ENCODE results near the gene WNT9A. TPM values are rescaled to one million over a fixed set of nuclear protein-coding genes. Genes with fewer than 3 reads are reported as not detected.

Gene WNT9A
- total RNA-seq, 1 experiment from 2014 or later: 22.2 TPM

- no peak overlapping the region for H2AFZ ChIP-seq (ENCODE audit: low read length)
- POLR2A ChIA-PET (ENCODE audit: unreplicated experiment): no interaction called here
- no peak overlapping the region for H3K27ac ChIP-seq (ENCODE audit: low read length)
- CTCF ChIA-PET: interaction anchor here (0.8 kb wide), 1 partner anchor 144 kb away, joined by 4 read pairs; no protein-coding TSS in a partner anchor
- ATAC-seq (no peak), DNase-seq (no peak)
- no peaks in the 10 kb centered on the region for H3K9me2 ChIP-seq (replicated peaks; ENCODE audit: low read length)
- H3K9me3 ChIP-seq (ENCODE audit: low read length): 0 out of 2 replicates have a peak, but pooled peaks cover under 1% of the 10 kb centered on the region
- no peaks in the 10 kb centered on the region for H4K20me1 ChIP-seq (ENCODE audit: low read length)
- H3K79me2 ChIP-seq (ENCODE audit: low read length): peaks cover 29% of the 10 kb centered on the region
- BruUV-seq (replicated peaks): no TSS peak
- H3F3A ChIP-seq (ENCODE audit: low read length, unreplicated experiment): no peaks in the 10 kb centered on the region
- no peaks in the 10 kb centered on the region for H3K27me3 ChIP-seq (ENCODE audit: low read length)
- H3K36me3 ChIP-seq (ENCODE audit: low read depth, low read length): no peaks in the 10 kb centered on the region
- no peak overlapping the region for H3K4me3 ChIP-seq (ENCODE audit: low read length)
- H3K4me2 ChIP-seq (ENCODE audit: low read length): no peak overlapping the region
- TF ChIP-seq CTCF (conservative IDR thresholded peaks at IDR 0.05; ENCODE audit: low read depth, low read length): no peak
- no peak for TF ChIP-seq EZH2phosphoT487 (IDR thresholded peaks at IDR 0.05; ENCODE audit: borderline replicate concordance, low read length)
- TF ChIP-seq EZH2 (IDR thresholded peaks at IDR 0.05; ENCODE audit: low read length, unreplicated experiment): no peak
- no peak overlapping the region for H3K9ac ChIP-seq (ENCODE audit: low read length)
- peaks cover 29% of the 10 kb centered on the region for H3K4me1 ChIP-seq (ENCODE audit: insufficient read depth, low read length)
- intact Hi-C loops (cut with micrococcal nuclease): loop anchor here (10.0 kb wide), 1 partner anchor 405 kb away; no protein-coding TSS in a partner anchor
Measured at GRCh38 chr1:227949954-227950734, 2.4 kb upstream of the WNT9A start.

GRCh38 chr1:227949341-227949921 lies 1.7 kb upstream of the WNT9A start:
- no peaks in the 10 kb centered on the region for H3K36me3 ChIP-seq (ENCODE audit: low read depth, low read length)
- H3F3A ChIP-seq (ENCODE audit: low read length, unreplicated experiment): no peaks in the 10 kb centered on the region
- BruUV-seq (replicated peaks): no TSS peak
- H3K4me3 ChIP-seq (ENCODE audit: low read length): peak overlapping the region; percentile 67
- H3K9me2 ChIP-seq (replicated peaks; ENCODE audit: low read length): no peaks in the 10 kb centered on the region
- ChIA-PET POLR2A (ENCODE audit: unreplicated experiment) (no interaction called here), CTCF (interaction anchor here (0.8 kb wide), 1 partner anchor 144 kb away, joined by 4 read pairs; no protein-coding TSS in a partner anchor)
- no peaks in the 10 kb centered on the region for H3K9me3 ChIP-seq (ENCODE audit: low read length)
- no peak overlapping the region for H2AFZ ChIP-seq (ENCODE audit: low read length)
- no peak for TF ChIP-seq EZH2phosphoT487 (IDR thresholded peaks at IDR 0.05; ENCODE audit: borderline replicate concordance, low read length)
- no peak for TF ChIP-seq EZH2 (IDR thresholded peaks at IDR 0.05; ENCODE audit: low read length, unreplicated experiment)
- no peak for TF ChIP-seq CTCF (conservative IDR thresholded peaks at IDR 0.05; ENCODE audit: low read depth, low read length)
- no peak overlapping the region for H3K27ac ChIP-seq (ENCODE audit: low read length)
- DNase-seq (no peak), ATAC-seq (no peak)
- no peak overlapping the region for H3K9ac ChIP-seq (ENCODE audit: low read length)
- H4K20me1 ChIP-seq (ENCODE audit: low read length): no peaks in the 10 kb centered on the region
- H3K79me2 ChIP-seq (ENCODE audit: low read length): peaks cover 37% of the 10 kb centered on the region
- intact Hi-C loops (cut with micrococcal nuclease): loop anchor here (10.0 kb wide), 1 partner anchor 405 kb away; no protein-coding TSS in a partner anchor
- no peaks in the 10 kb centered on the region for H3K27me3 ChIP-seq (ENCODE audit: low read length)
- H3K4me1 ChIP-seq (ENCODE audit: insufficient read depth, low read length): peaks cover 37% of the 10 kb centered on the region
- H3K4me2 ChIP-seq (ENCODE audit: low read length): peak overlapping the region; percentile 81

Data from PC-3 (cell line).